ENCODE data around the gene ORM2. TPM values are rescaled to one million over a fixed set of nuclear protein-coding genes. Genes with fewer than 3 reads are reported as not detected.

ORM2 gene
- total and polyA plus RNA-seq, 2 of the 4 experiments (the other 2 are of a cell fraction): not detected

DNA sequence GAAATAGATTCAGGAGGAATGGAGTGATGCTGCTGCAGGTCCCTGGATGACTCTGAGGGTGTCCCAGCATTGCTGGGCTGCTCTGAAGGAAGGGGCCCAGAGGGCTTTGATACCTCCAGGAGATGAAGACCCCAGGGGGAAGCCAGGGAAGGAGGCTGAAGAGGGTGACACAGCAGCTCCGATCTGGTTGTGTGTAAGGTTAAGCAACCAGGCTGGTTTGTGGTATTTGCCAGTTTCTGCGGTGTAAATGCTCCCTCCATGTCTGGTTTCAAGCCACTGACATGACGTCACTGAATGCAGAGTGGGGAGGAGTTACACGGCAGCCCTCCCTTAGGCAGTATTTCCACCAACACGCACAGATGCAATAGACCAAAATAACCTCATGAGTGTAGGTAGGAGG, 46.7 kb upstream of the ORM2 start:
- intact Hi-C loops (cut with micrococcal nuclease): no loop called here
- H3K23ac ChIP-seq (ENCODE audit: low read depth, low read length): no peak overlapping the region; the same call in 1 of the 2 replicates
- H4K5ac ChIP-seq (ENCODE audit: low read depth, low read length): no peak overlapping the region
- WGBS, 2 experiments (ENCODE audit: extremely low coverage in 2 of 2, insufficient read length in 1 of 2): no CpG with 5 or more reads among the region's 5 CpGs
- DNase-seq (peak; percentile 93), ATAC-seq (ENCODE audit: low read depth) (peak; percentile 33)
- CTCF ChIA-PET: no interaction called here
- H3K4me1 ChIP-seq (ENCODE audit: control insufficient read depth, insufficient read depth, low read length): peaks cover 31% of the 10 kb centered on the region
- dilution Hi-C loops (cut with HindIII; ENCODE audit: low sequenced_read_pairs, unreplicated experiment): no loop called here
- H3K56ac ChIP-seq (ENCODE audit: extremely low read depth, insufficient read depth, low read length): no peak overlapping the region
- TF ChIP-seq NFE2L2 (IDR thresholded peaks at IDR 0.05; ENCODE audit: low read depth, low read length) (peak; percentile 56; the same call in 1 of the 2 replicates), SMC3 (IDR thresholded peaks at IDR 0.05; ENCODE audit: low read depth, low read length) (no peak), RFX5 (IDR thresholded peaks at IDR 0.05; ENCODE audit: low read depth, low read length) (no peak), MAZ (IDR thresholded peaks at IDR 0.05; ENCODE audit: borderline replicate concordance, low read depth, low read length) (peak; percentile 33; the same call in 1 of the 2 replicates), POLR2A (IDR thresholded peaks at IDR 0.05; ENCODE audit: low read depth, low read length) (no peak), CEBPB (IDR thresholded peaks at IDR 0.05; ENCODE audit: low read depth, low read length) (peak; percentile 92)
- H3K79me1 ChIP-seq (ENCODE audit: low read depth in 1 of 2, low read length in 2 of 2): peaks cover 7 to 44% of the 10 kb centered on the region in 2 experiments; a peak in 3 of 4 replicates
- peak overlapping the region; percentile 11 for H2BK5ac ChIP-seq (ENCODE audit: low read depth, low read length, poor library complexity, severe bottlenecking)
- H3K27ac ChIP-seq (ENCODE audit: insufficient read depth, low read length): no peak overlapping the region
- peaks cover 6% of the 10 kb centered on the region; the same call in 1 of the 2 replicates for H3K36me3 ChIP-seq (ENCODE audit: control insufficient read depth, insufficient read depth, low read length)
- peak overlapping the region; percentile 50; the same call in 1 of the 2 replicates for H3K4ac ChIP-seq (ENCODE audit: low read depth, low read length)
- no peak overlapping the region for H3K4me3 ChIP-seq (ENCODE audit: insufficient read depth, low read depth, low read length)
- no peaks in the 10 kb centered on the region for H3K27me3 ChIP-seq (ENCODE audit: control insufficient read depth, insufficient read depth, low read length)
- H2BK20ac ChIP-seq (ENCODE audit: low read depth, low read length): peak overlapping the region; percentile 59; the same call in 1 of the 2 replicates
- H2AK5ac ChIP-seq (ENCODE audit: low read depth, low read length): no peak overlapping the region
- BruUV-seq (replicated peaks): no TSS peak
- POLR2A ChIA-PET (ENCODE audit: unreplicated experiment): no interaction called here
- H2AFZ ChIP-seq (replicated peaks; ENCODE audit: low read length, poor library complexity): peak overlapping the region; percentile 50
- peaks cover 48% of the 10 kb centered on the region for H3K9me1 ChIP-seq (ENCODE audit: insufficient read depth, low read length)
- in situ Hi-C loops (cut with MboI; ENCODE audit: low sequenced_read_pairs): no loop called here
- H2BK120ac ChIP-seq (ENCODE audit: low read depth, low read length): 0 out of 2 replicates have a peak overlapping the region, but pooled peaks have one; percentile 16
- no peak overlapping the region for H3K4me2 ChIP-seq (ENCODE audit: low read depth, low read length)
- H3K18ac ChIP-seq (ENCODE audit: low read depth, low read length): no peak overlapping the region
- H2AK9ac ChIP-seq (replicated peaks; ENCODE audit: low read depth, low read length, poor library complexity): peak overlapping the region; percentile 33
- H3K9me3 ChIP-seq (ENCODE audit: control insufficient read depth, insufficient read depth, low read length): no peaks in the 10 kb centered on the region
- H4K91ac ChIP-seq (ENCODE audit: insufficient read depth, low read depth, low read length): 0 out of 2 replicates have a peak overlapping the region, but pooled peaks have one; percentile 12
- no peak overlapping the region; the same call in 1 of the 2 replicates for H3K14ac ChIP-seq (replicated peaks; ENCODE audit: low read depth, low read length)
- H4K8ac ChIP-seq (ENCODE audit: low read depth in 2 of 2, low read length in 2 of 2): peak overlapping the region in 1 of 2 experiments; percentile 31; a peak in 1 of 4 replicates
- no peaks in the 10 kb centered on the region; the same call in 1 of the 2 replicates for H4K20me1 ChIP-seq (ENCODE audit: insufficient read depth, low read length)
- no peak overlapping the region for H2BK15ac ChIP-seq (ENCODE audit: low read depth, low read length)
- no peak overlapping the region for H3K9ac ChIP-seq (ENCODE audit: low read depth, low read length)

Measured in IMR-90 (cell line).